Heart right ventricle (tissue), 16 donors: ENCODE results near the gene FRS3. TPM values are rescaled to one million over a fixed set of nuclear protein-coding genes. Genes with fewer than 3 reads are reported as not detected.

Experiments used
- ATAC-seq, 8 donors: fragments of 200-7000 bp; cut with Tn5 transposase; one replicate each; pipeline ENCODE4 v1.9.1; 2020; ENCODE audit warnings: mild to moderate bottlenecking in 8 of 8, moderate library complexity in 8 of 8, moderate number of reproducible peaks in 1 of 8
- DNase-seq, 2 donors: peaks; one replicate each; pipeline ENCODE4 v3.0.0-alpha.2; 2020
- H3K27ac ChIP-seq, 10 donors: fragments of 200-600 bp; sonication (generic) in 2 of 10; one replicate each; pipeline versions ENCODE4 v1.5.0 to v1.8.0; 2020 to 2022; ENCODE audit warnings: mild to moderate bottlenecking in 3 of 10
- H3K27me3 ChIP-seq, 7 donors: fragments of 200-600 bp; one replicate each; pipeline ENCODE4 v1.8.0; 2021 to 2022; ENCODE audit warnings: mild to moderate bottlenecking in 2 of 7
- H3K36me3 ChIP-seq, 9 donors: fragments of 200-600 bp; sonication (generic) in 1 of 9; one replicate each; pipeline versions ENCODE4 v1.5.0 to v1.8.0; 2020 to 2022; ENCODE audit warnings: mild to moderate bottlenecking in 2 of 9
- H3K4me1 ChIP-seq, 9 donors: fragments of 200-600 bp; sonication (generic) in 1 of 9; one replicate each; pipeline versions ENCODE4 v1.5.0 to v1.8.0; 2020 to 2022; ENCODE audit warnings: mild to moderate bottlenecking in 4 of 9
- H3K4me3 ChIP-seq, 10 donors: fragments of 200-600 bp; sonication (generic) in 2 of 10; one replicate each; pipeline versions ENCODE4 v1.5.0 to v1.8.0; 2020 to 2022; ENCODE audit warnings: mild to moderate bottlenecking in 7 of 10, moderate library complexity in 2 of 10
- H3K9me3 ChIP-seq, 11 donors: fragments of 200-600 bp in 10 of 11; sonication (generic) in 2 of 11; one replicate each; pipeline versions ENCODE4 v1.5.0 to v1.8.0; 2013 to 2022; ENCODE audit warnings: mild to moderate bottlenecking in 2 of 11, control low read depth in 1 of 11, moderate library complexity in 1 of 11
- whole genome bisulfite sequencing, 2 donors: extraction: QIAGEN DNeasy Blood & Tissue Kit; methylation state at CpG; one replicate each; pipeline ENCODE4 v1.1.7; 2013; ENCODE audit warnings: inconsistent platforms in 1 of 2; 5-methylcytosine and 5-hydroxymethylcytosine counted together
- intact Hi-C, 10 donors: fragments of 100-400 bp; cut with DNase I; formaldehyde crosslinking; loops; one replicate each; pipeline versions ENCODE4 v1.11.1 to v1.14.2; 2022
- polyA plus RNA-seq, 2 donors: library from polyadenylated mRNA; stranded (reverse); fragments of 200-250 nt; gene quantifications; one replicate each; pipeline ENCODE4 v1.2.3, GENCODE V29; 2013
- total RNA-seq, 10 donors: library from RNA; stranded (reverse); fragmentation: NEBNext Ultra II Directional in 3 of 10; extraction: Animal tissue kit (Norgen Biotek cat#: 25700) in 3 of 10; gene quantifications; one replicate each; pipeline versions ENCODE4 v1.2.1 to v1.2.4, GENCODE V29; 2021 to 2023
- TF ChIP-seq, protein P1 (sequence below), 9 donors: fragments of 200-600 bp; sonication (generic) in 2 of 9; IDR thresholded peaks; one replicate each; pipeline versions ENCODE4 v1.5.0 to v1.8.0; 2021 to 2022; ENCODE audit warnings: antibody characterized with exemption in 9 of 9, mild to moderate bottlenecking in 5 of 9, moderate library complexity in 1 of 9
- donor health status: Arrhythmogenic right ventricular cardiomyopathy.
- donor health status: ischemic (EF 13 %, LVEDD 7.1; RV severe dilation, severe dysfunction).
- donor health status: healthy with polysubstance abuse.
- donor health status: DM: no; HTN: yes; CAD: no.
- donor health status: DM: no; HTN: no; CAD: no.
- donor health status: ischemic (EF 25% LVEDD 6.9; RV normal size, moderate dysfunction).
- donor health status: ischemic (EF 25% LVEDD 5.7; RV mildly dilated, moderate dysfunction).
- donor health status: healthy.
- donor health status: DM: yes; HTN: yes; CAD: no.
- donor health status: Ischemic cardiomyopathy.
- donor health status: ischemic (EF 35%, LVEDD 5.7; RV mildly dilated, moderate dysfunction).
- donor health status: nonischemic (EF 11% LVEDD 7.7; RV severe dilation, severe dysfunction).
- donor health status: DM: yes; HTN: yes; CAD: no.
- donor health status: PGD.
- donor health status: ischemic (EF 29% LVEDD 5.4; RV normal size, mild dysfunction).
- donor health status: nonischemic (EF 23%, LVEDD 6.1; RV moderate dilation, normal function).

The FRS3 gene
- total and polyA plus RNA-seq, 12 donors, result 2.8 to 8.7 (median 5.8) TPM

DNA sequence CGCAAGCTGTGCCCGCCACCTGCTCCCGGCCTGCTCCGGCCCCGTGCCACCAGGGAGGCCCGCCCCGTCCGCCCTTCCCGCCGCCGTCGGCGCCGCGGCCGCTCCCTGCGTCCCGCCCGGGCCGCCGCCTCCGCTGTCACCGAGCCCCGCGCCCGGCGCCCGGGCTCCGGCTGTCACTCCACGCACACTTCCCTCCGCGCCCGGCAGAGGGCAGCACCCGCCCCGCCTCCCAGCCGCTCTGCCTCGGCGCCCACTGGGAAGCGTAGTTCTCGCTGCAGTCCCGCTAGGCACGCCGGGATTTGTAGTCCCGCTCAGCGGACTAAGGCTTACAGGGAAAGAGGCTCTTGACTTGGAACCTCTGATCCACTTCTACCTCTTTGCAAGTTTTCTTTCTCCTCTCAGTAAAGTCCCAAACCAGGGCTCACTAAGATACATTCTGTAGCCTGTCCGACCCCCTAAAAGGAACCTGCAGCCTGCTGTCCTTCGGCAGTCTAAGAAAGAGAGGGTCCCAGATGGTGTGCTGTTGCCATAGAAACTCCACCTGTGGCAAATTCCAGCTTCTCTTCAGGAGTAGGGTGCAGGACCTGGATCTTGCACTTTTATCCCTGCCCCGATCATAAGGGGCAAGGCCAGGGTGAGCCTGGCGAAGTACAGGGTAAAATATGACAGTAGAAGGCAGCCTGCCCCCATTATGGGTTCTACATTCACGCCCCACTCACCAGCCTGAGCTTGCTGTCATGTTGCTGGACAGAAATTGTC is 44.1 kb downstream of the FRS3 start, which contains the start of gene TFEB:
Gene TFEB, minus strand, starts transcription at position 182 of the 759 bp plus-strand sequence. CDS start 44,395 bp downstream, outside the sequence.
- 7 to 8% methylated on average over 46 to 50 of the region's 50 CpGs for WGBS, 2 donors
- DNase-seq (peak; percentile 95), ATAC-seq (peak; percentile 54 to 81 (median 72))
- H3K9me3 ChIP-seq, result no peaks in the 10 kb centered on the region
- H3K36me3 ChIP-seq, result no peaks in the 10 kb centered on the region
- peak within 1 kb of the TSS; percentile 75 to 99 (median 92) for H3K4me3 ChIP-seq
- intact Hi-C loops, result loop anchor here in 5 of 10 donors (1.0 to 5.0 kb wide), 5 partner anchors 29 to 53 kb away; partner anchors contain the start of genes FRS3 (in 3 of the 5) and PRICKLE4 (in 1 of the 5)
- peak within 1 kb of the TSS; percentile 97 to 100 (median 100) for H3K27ac ChIP-seq
- no peaks in the 10 kb centered on the region for H3K27me3 ChIP-seq
- H3K4me1 ChIP-seq, result peaks cover 11 to 41% (median 37%) of the 10 kb centered on the region in 9 donors
- TF ChIP-seq, protein P1, sequence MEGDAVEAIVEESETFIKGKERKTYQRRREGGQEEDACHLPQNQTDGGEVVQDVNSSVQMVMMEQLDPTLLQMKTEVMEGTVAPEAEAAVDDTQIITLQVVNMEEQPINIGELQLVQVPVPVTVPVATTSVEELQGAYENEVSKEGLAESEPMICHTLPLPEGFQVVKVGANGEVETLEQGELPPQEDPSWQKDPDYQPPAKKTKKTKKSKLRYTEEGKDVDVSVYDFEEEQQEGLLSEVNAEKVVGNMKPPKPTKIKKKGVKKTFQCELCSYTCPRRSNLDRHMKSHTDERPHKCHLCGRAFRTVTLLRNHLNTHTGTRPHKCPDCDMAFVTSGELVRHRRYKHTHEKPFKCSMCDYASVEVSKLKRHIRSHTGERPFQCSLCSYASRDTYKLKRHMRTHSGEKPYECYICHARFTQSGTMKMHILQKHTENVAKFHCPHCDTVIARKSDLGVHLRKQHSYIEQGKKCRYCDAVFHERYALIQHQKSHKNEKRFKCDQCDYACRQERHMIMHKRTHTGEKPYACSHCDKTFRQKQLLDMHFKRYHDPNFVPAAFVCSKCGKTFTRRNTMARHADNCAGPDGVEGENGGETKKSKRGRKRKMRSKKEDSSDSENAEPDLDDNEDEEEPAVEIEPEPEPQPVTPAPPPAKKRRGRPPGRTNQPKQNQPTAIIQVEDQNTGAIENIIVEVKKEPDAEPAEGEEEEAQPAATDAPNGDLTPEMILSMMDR (IDR thresholded peaks at IDR 0.05), result peak; percentile 85 to 100 (median 88)

DNA sequence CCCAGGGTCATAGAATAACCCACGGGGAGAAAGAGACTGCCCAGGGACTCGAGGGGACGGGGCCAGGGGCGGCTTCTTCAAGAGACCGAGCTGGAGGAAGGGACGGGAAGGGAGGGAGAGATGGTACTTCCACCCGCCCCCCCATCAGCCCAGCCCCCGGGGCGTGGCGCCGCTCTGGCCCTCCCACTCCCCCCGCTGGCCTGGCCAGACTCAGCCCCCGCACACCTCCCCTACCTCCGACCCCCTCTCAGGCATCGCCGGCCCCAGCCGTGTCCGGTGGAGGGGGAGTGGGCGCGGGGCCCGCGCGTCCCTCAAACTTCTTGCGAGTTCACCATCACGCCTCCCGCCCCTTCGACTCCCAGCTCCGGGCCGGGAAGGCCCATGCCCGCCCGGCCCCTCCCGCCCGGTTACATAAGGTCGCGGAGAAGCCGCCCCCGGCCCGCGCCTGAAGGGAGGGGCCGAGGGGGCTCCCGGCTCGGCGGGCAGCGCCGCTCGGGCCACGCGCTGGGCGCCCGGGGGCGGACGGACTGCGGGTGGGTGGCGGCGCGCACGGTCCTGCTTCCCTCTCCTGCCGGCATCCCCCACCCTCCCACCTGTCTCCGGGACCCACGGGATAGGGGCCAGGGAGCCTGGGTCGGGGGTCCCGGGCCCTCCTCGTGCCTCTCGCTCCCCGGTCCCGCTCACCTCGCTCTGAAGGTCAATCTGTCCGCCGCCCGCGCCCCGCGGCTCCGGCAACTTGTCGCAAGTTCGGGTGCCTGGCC is 44.9 kb downstream of the FRS3 start:
- H3K36me3 ChIP-seq, result no peaks in the 10 kb centered on the region
- peak; percentile 86 to 90 for DNase-seq
- no peaks in the 10 kb centered on the region for H3K27me3 ChIP-seq
- H3K4me1 ChIP-seq, result peaks cover 14 to 49% (median 45%) of the 10 kb centered on the region in 9 donors
- intact Hi-C loops, result loop anchor here in 5 of 10 donors (1.0 to 5.0 kb wide), 7 partner anchors 28 to 663 kb away; partner anchors contain the start of genes FRS3 (in 3 of the 5), NFYA (in 1 of the 5), OARD1 (in 1 of the 5) and PRICKLE4 (in 1 of the 5)
- peak overlapping the region; percentile 97 to 100 (median 100) for H3K27ac ChIP-seq
- 0% methylated on average over 47 to 76 of the region's 76 CpGs for WGBS, 2 donors
- TF ChIP-seq, protein P1 (IDR thresholded peaks at IDR 0.05), result no peak
- peak; percentile 83 to 89 (median 85) for ATAC-seq
- no peaks in the 10 kb centered on the region for H3K9me3 ChIP-seq
- H3K4me3 ChIP-seq, result peak overlapping the region; percentile 75 to 99 (median 92)

DNA sequence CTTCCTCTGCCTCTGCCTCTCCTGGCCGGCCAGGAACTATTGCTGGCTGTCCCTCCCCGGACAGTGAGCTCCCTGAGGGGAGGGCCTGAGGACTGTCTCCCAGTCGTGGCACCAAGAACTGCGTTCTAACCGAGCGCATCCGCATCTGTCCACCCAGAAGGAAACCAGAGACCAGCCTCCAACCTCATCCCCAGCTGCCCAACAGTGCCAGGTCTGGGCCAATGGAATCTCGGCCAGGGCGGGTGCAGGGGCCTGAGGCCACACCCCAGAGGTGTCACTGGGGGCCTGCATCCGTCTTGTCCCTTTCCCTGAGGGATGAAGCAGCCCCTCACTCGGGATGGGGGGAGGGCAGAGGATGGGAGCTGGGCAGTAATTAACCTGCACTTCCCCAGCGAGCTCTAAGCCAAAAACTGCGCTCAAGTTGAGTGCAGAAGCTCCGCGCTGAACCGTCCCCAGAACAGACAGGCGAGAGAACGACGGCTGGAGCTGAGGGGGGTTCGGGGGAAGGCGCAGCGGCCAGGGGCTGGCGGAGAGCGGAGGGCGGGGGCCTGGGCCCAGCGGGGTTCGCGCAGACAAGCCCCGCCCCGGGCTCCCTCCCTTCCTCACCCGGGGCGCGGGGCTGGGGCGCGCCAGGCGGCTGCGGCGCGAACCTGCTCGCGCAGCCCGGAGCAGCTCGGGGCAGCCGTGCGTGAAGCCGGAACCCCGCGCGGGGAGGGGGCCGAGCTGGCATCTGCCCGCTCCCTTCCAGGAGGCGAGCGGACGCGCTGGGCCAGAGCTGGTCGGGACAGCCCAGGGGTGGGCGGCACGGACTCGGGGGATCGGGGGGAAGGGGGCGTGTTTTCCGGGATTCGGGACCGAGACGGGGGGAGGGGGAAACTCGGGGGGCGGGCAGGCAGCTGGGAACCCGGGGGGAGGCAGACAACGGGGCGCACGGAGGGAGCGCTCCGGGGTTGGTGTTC is 45.7 kb downstream of the FRS3 start:
- peak; percentile 74 to 78 for DNase-seq
- WGBS, 2 donors, result 1 to 2% methylated on average over 51 to 73 of the region's 73 CpGs
- ATAC-seq, result peak; percentile 66 to 82 (median 75)
- peak overlapping the region; percentile 97 to 100 (median 100) for H3K27ac ChIP-seq
- intact Hi-C loops, result loop anchor here in 5 of 10 donors (2.0 to 5.0 kb wide), 4 partner anchors 27 to 662 kb away; partner anchors contain the start of genes NFYA (in 1 of the 5) and OARD1 (in 1 of the 5)
- H3K4me3 ChIP-seq, result peak overlapping the region; percentile 75 to 99 (median 92)
- TF ChIP-seq, protein P1 (IDR thresholded peaks at IDR 0.05), result no peak
- no peaks in the 10 kb centered on the region for H3K9me3 ChIP-seq
- no peaks in the 10 kb centered on the region for H3K36me3 ChIP-seq
- no peaks in the 10 kb centered on the region for H3K27me3 ChIP-seq
- peaks cover 14 to 58% (median 53%) of the 10 kb centered on the region in 9 donors for H3K4me1 ChIP-seq
